BE2C (cell line): Measurements from ENCODE around the gene LRRC4B.
A peak's percentile ranks its signal among the peaks of the same experiment; 100 is the strongest.

Experiments
- DNase-seq: peaks from one replicate; pipeline ENCODE4 v3.0.0-alpha.2; 2020
- H3K27me3 ChIP-seq: fragments of 250-450 bp; sonication (Bioruptor Pico); 2 replicates; pipeline ENCODE4 v1.5.1; 2020; ENCODE audit warnings: mild to moderate bottlenecking
- H3K36me3 ChIP-seq: fragments of 250-450 bp; sonication (Bioruptor Pico); 2 replicates; pipeline ENCODE4 v1.5.1; 2020; ENCODE audit warnings: mild to moderate bottlenecking
- H3K4me1 ChIP-seq: fragments of 250-450 bp; sonication (Bioruptor Pico); 2 replicates; pipeline ENCODE4 v1.5.1; 2020
- H3K4me3 ChIP-seq: 2 replicates; pipeline ENCODE4 v1.5.1; 2011; ENCODE audit warnings: low read depth, low read length
- H3K9me3 ChIP-seq: fragments of 250-450 bp; sonication (Bioruptor Pico); 2 replicates; pipeline ENCODE4 v1.5.1; 2020
- TF ChIP-seq, protein P1 (sequence below): IDR thresholded peaks from 2 replicates; pipeline ENCODE4 v1.5.1; 2012; ENCODE audit warnings: mild to moderate bottlenecking, low read depth, low read length

The LRRC4B gene

DNA sequence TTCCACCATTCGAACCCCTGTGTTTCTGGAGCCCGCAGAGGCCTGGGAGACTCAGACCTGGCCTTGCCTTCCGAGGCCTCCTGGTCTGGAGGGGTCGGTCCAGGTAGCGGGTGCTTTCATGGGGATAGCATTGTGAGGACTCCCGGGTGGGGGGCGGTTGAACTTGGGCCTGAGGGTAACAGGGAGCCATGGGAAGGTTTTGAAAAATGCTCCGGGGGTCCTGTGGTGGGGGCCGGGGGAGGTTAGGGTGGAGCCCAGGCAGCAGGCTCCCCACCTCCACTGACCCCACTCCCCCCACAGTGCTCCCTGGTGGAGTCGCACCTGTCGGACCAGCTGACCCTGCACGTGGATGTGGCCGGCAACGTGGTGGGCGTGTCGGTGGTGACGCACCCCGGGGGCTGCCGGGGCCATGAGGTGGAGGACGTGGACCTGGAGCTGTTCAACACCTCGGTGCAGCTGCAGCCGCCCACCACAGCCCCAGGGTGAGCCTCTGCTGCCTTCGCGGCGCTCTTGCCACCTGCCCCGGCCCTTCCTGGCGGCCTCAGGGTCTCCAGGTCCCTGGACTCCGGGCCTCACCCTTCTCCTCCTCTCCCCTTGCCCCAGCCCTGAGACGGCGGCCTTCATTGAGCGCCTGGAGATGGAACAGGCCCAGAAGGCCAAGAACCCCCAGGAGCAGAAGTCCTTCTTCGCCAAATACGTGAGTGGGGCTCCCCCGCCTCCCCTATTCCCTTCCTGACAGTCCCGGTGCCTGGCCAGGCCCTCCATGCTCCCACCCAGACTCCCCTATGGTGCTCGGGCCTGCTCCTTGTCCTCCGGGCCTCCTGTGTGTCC lies 87.7 kb downstream of the LRRC4B start:
- TF ChIP-seq, protein P1, sequence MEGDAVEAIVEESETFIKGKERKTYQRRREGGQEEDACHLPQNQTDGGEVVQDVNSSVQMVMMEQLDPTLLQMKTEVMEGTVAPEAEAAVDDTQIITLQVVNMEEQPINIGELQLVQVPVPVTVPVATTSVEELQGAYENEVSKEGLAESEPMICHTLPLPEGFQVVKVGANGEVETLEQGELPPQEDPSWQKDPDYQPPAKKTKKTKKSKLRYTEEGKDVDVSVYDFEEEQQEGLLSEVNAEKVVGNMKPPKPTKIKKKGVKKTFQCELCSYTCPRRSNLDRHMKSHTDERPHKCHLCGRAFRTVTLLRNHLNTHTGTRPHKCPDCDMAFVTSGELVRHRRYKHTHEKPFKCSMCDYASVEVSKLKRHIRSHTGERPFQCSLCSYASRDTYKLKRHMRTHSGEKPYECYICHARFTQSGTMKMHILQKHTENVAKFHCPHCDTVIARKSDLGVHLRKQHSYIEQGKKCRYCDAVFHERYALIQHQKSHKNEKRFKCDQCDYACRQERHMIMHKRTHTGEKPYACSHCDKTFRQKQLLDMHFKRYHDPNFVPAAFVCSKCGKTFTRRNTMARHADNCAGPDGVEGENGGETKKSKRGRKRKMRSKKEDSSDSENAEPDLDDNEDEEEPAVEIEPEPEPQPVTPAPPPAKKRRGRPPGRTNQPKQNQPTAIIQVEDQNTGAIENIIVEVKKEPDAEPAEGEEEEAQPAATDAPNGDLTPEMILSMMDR, result no peak
- H3K36me3 ChIP-seq, result peaks cover 9% of the 10 kb centered on the region
- no peak overlapping the region for H3K4me3 ChIP-seq
- H3K4me1 ChIP-seq, result no peaks in the 10 kb centered on the region; the same call in 1 of the 2 replicates
- H3K9me3 ChIP-seq, result no peaks in the 10 kb centered on the region
- no peaks in the 10 kb centered on the region for H3K27me3 ChIP-seq
- no peak for DNase-seq

DNA sequence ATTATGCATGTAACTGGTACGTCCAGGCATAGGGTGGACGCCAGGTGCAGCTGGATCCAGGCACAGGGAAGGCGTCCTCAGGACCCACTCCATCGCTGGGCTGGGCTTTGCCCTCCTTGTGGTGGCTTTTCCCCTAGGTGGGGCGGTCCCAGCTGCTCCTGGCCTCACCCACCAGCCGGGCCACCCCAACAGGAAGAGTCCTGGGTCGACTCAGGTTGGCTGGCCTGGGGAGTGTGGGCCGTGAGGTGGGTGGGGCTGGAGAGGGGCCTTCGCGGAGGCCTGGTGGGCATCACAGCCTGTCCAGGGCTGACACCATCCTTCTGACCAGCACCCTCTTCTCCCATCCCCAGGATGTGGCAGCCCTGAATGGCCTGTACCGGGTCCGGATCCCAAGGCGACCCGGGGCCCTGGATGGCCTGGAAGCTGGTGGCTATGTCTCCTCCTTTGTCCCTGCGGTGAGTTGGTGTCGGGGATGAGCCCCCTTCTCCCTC lies 88.4 kb downstream of the LRRC4B start:
- no peak overlapping the region for H3K4me3 ChIP-seq
- H3K27me3 ChIP-seq, result no peaks in the 10 kb centered on the region
- peaks cover 9% of the 10 kb centered on the region for H3K36me3 ChIP-seq
- H3K4me1 ChIP-seq, result no peaks in the 10 kb centered on the region; the same call in 1 of the 2 replicates
- H3K9me3 ChIP-seq, result no peaks in the 10 kb centered on the region
- TF ChIP-seq, protein P1, result no peak
- DNase-seq, result no peak

DNA sequence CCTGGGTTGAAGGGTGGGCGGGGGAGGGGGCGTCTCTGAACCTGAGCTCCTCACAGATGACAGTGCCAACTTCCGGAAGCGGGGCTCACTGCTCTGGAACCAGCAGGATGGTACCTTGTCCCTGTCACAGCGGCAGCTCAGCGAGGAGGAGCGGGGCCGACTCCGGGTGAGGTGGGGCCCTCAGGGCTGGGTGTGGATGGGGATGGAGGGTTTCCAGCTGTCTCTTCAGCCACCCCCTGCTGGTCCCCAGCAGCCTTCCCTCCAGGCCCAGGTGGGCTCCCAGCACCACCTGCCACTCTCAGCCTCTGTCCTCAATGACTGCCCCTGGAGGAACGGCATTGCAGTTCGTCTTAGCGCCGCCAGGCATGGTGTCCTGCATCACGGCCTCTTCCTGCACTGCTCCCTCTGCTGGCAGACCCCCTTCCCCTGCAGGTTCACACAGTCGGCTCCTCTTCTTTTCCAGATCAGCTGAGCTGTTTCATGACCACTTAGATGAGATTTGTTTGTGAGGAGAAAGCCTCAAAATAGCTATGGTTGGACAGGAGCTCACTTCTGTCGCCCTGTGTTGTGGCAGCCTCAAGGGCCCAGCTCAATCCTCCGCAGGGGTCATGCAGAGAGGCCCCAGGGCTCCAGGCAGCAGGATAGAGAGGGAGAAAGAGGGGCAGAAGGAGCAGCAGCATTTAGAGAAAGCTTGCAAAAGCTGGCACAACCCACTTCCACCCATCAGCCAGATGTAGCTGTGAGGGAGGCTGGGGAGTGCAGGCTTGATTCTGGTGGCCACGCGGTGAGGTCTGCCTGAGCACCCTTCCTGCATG lies 89.1 kb downstream of the LRRC4B start:
- H3K36me3 ChIP-seq, result peaks cover 9% of the 10 kb centered on the region
- H3K4me3 ChIP-seq, result no peak overlapping the region
- DNase-seq, result peak; percentile 81
- no peaks in the 10 kb centered on the region for H3K9me3 ChIP-seq
- no peaks in the 10 kb centered on the region for H3K27me3 ChIP-seq
- TF ChIP-seq, protein P1, result peak; percentile 92
- no peaks in the 10 kb centered on the region; the same call in 1 of the 2 replicates for H3K4me1 ChIP-seq

DNA sequence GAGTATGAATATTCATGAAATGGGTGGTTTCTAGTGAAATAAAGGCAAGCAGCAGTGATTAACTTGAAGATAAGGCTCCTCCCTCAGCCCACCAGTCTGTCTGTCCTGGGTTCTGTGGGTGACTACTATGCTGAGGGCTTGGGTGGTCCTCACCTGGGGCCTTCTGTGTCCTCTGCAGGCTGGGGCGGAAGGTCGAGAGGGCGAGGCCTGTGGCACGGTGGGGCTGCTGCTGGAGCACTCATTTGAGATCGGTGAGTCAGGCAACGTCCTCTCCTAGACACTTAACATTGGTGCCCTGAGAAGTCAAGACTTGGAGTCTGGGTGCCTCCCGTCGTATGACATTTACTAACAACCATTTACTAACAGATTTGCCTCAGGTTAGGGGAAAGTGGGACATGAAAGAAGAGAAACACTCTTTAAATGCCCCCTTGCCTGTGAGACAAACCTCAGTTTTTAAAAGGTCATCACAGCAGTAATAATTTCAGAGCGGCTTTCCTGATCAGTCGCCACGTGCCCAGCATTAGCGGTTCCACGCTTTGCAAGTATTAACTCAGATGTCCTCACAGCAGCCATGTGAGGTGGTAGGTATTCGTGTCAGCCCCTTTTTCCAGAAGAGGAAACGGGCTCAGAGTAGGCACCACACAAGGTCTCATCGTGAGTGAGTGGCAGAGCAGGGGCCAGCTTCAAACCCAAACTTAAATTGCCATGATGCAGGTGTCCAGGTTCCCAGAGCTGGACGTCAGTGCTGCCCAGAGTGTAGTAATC lies 90.3 kb downstream of the LRRC4B start:
- no peaks in the 10 kb centered on the region for H3K27me3 ChIP-seq
- DNase-seq, result no peak
- H3K9me3 ChIP-seq, result no peaks in the 10 kb centered on the region
- no peaks in the 10 kb centered on the region; the same call in 1 of the 2 replicates for H3K4me1 ChIP-seq
- H3K4me3 ChIP-seq, result no peak overlapping the region
- H3K36me3 ChIP-seq, result peaks cover 9% of the 10 kb centered on the region
- TF ChIP-seq, protein P1, result no peak

DNA sequence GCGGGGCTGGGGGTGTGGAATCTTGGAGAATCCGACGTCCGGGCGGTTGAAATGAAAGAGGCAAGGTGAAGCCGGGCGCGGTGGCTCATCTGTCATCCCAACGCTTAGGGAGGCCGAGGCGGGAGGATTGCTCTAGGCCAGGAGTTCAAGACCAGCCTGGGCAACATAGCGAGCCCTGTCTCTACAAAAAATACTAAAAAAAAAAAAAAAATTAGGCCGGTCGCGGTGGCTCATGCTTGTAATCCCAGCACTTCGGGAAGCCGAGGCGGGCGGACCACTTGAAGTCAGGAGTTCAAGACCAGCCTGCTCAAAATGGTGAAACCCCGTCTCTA lies 91.4 kb downstream of the LRRC4B start:
- no peak for DNase-seq
- TF ChIP-seq, protein P1, result no peak
- peaks cover 9% of the 10 kb centered on the region for H3K36me3 ChIP-seq
- peak overlapping the region; percentile 85 for H3K4me3 ChIP-seq
- no peaks in the 10 kb centered on the region for H3K27me3 ChIP-seq
- no peaks in the 10 kb centered on the region for H3K9me3 ChIP-seq
- no peaks in the 10 kb centered on the region; the same call in 1 of the 2 replicates for H3K4me1 ChIP-seq
